HG03469 (cell line): ENCODE measurements around the gene ERVH48-1.
"Not testable (repeated sequence)": the region's sequence is repeated elsewhere in the genome, so short reads cannot be mapped to it uniquely, and the experiment has no call there.

Experiments used
- ATAC-seq: cut with Tn5 transposase; IDR thresholded peaks from one replicate; pipeline ENCODE4 v1.9.1; 2021; ENCODE audit warnings: mild to moderate bottlenecking, moderate library complexity, moderate number of reproducible peaks; ENCODE audit not compliant: unreplicated experiment

ERVH48-1 gene

GRCh38 chr21:42939582-42940413 is 14.4 kb upstream of the ERVH48-1 start:
- ATAC-seq = no peak

GRCh38 chr21:42938606-42938995 is 13.2 kb upstream of the ERVH48-1 start:
- ATAC-seq = not testable (repeated sequence)

GRCh38 chr21:42937960-42938605 is 12.7 kb upstream of the ERVH48-1 start:
- ATAC-seq = no peak

GRCh38 chr21:42937034-42937940 is 11.9 kb upstream of the ERVH48-1 start:
- not testable (repeated sequence) for ATAC-seq

GRCh38 chr21:42936360-42936759 is 10.9 kb upstream of the ERVH48-1 start:
- not testable (repeated sequence) for ATAC-seq

- ATAC-seq = not testable (repeated sequence)
These were observed 8.5 kb upstream of the ERVH48-1 start for GRCh38 chr21:42933973-42934372.

- ATAC-seq = not testable (repeated sequence)
These were observed 7.9 kb upstream of the ERVH48-1 start for GRCh38 chr21:42933137-42933970.

- ATAC-seq = not testable (repeated sequence)
These were observed 7.1 kb upstream of the ERVH48-1 start for GRCh38 chr21:42932378-42933136.

- no peak for ATAC-seq
These were observed 6.3 kb upstream of the ERVH48-1 start for GRCh38 chr21:42931560-42932235.

- no peak for ATAC-seq
These were observed 4.5 kb upstream of the ERVH48-1 start for GRCh38 chr21:42929969-42930368.

- not testable (repeated sequence) for ATAC-seq
These were observed 2.2 kb upstream of the ERVH48-1 start for GRCh38 chr21:42927474-42928200.

GRCh38 chr21:42924433-42924751 is 1.0 kb downstream of the ERVH48-1 start:
- no peak for ATAC-seq

GRCh38 chr21:42923553-42924432 is 1.6 kb downstream of the ERVH48-1 start:
- no peak for ATAC-seq

GRCh38 chr21:42922918-42923317 is 2.5 kb downstream of the ERVH48-1 start:
- ATAC-seq = no peak

- ATAC-seq = no peak
These were observed 3.5 kb downstream of the ERVH48-1 start for GRCh38 chr21:42921927-42922326.

- no peak for ATAC-seq
These were observed 7.1 kb downstream of the ERVH48-1 start for GRCh38 chr21:42918291-42918690.

- ATAC-seq = no peak
These were observed 12.0 kb downstream of the ERVH48-1 start for GRCh38 chr21:42913476-42913875.
